ENCODE results near the gene MIA.

GRCh38 chr19:40783711-40784110 is 8.4 kb downstream of the MIA start:
- TF ChIP-seq POLR2A (conservative IDR thresholded peaks at IDR 0.05) (no peak), EZH2 (IDR thresholded peaks at IDR 0.05; ENCODE audit: borderline replicate concordance, low read depth, low read length) (no peak), ZFP1 (CRISPR knock-in tag; IDR thresholded peaks at IDR 0.05) (no peak)

All from K562 (cell line).